ENCODE data around the gene SH3BGRL2.
A peak's percentile ranks its signal among the peaks of the same experiment; 100 is the strongest.
"Not testable (repeated sequence)": the region's sequence is repeated elsewhere in the genome, so short reads cannot be mapped to it uniquely, and the experiment has no call there.

SH3BGRL2 gene

GRCh38 chr6:79734374-79734773 lies 103.2 kb downstream of the SH3BGRL2 start:
- Histone ChIP-seq H3K36me3 (replicated peaks; ENCODE audit: low read depth, low read length) (no peaks in the 10 kb centered on the region), H3K27ac (ENCODE audit: low read length) (no peak overlapping the region), H4K20me1 (ENCODE audit: insufficient read depth, low read length) (no peaks in the 10 kb centered on the region), H3K79me2 (ENCODE audit: low read length) (no peaks in the 10 kb centered on the region), H3K27me3 (ENCODE audit: low read depth, low read length) (peaks cover 7% of the 10 kb centered on the region), H2AFZ (ENCODE audit: low read depth, low read length) (no peak overlapping the region), H3K9me3 (ENCODE audit: insufficient read depth, low read length) (no peaks in the 10 kb centered on the region), H3K4me2 (ENCODE audit: low read length) (no peak overlapping the region), H3K4me1 (ENCODE audit: low read length) (no peaks in the 10 kb centered on the region), H3K4me3 (ENCODE audit: low read length) (no peak overlapping the region), H3K9ac (ENCODE audit: low read length) (no peak overlapping the region)
- TF ChIP-seq EZH2phosphoT487 (IDR thresholded peaks at IDR 0.05; ENCODE audit: low read depth) (no peak), CTCF (IDR thresholded peaks at IDR 0.05; ENCODE audit: low read depth, low read length) (no peak)

- H3K9ac ChIP-seq (ENCODE audit: low read length) = no peak overlapping the region
- no peaks in the 10 kb centered on the region for H3K36me3 ChIP-seq (replicated peaks; ENCODE audit: low read depth, low read length)
- H3K4me3 ChIP-seq (ENCODE audit: low read length) = no peak overlapping the region
- no peaks in the 10 kb centered on the region for H3K4me1 ChIP-seq (ENCODE audit: low read length)
- H4K20me1 ChIP-seq (ENCODE audit: insufficient read depth, low read length) = no peaks in the 10 kb centered on the region
- H3K27ac ChIP-seq (ENCODE audit: low read length) = no peak overlapping the region
- TF ChIP-seq CTCF (IDR thresholded peaks at IDR 0.05; ENCODE audit: low read depth, low read length) (no peak), EZH2phosphoT487 (IDR thresholded peaks at IDR 0.05; ENCODE audit: low read depth) (no peak)
- no peaks in the 10 kb centered on the region for H3K9me3 ChIP-seq (ENCODE audit: insufficient read depth, low read length)
- no peak overlapping the region for H3K4me2 ChIP-seq (ENCODE audit: low read length)
- no peaks in the 10 kb centered on the region for H3K79me2 ChIP-seq (ENCODE audit: low read length)
- H3K27me3 ChIP-seq (ENCODE audit: low read depth, low read length) = peaks cover 7% of the 10 kb centered on the region
- no peak overlapping the region for H2AFZ ChIP-seq (ENCODE audit: low read depth, low read length)
These were observed 104.1 kb downstream of the SH3BGRL2 start for GRCh38 chr6:79735183-79735582.

- no peaks in the 10 kb centered on the region for H4K20me1 ChIP-seq (ENCODE audit: insufficient read depth, low read length)
- no peaks in the 10 kb centered on the region for H3K36me3 ChIP-seq (replicated peaks; ENCODE audit: low read depth, low read length)
- no peaks in the 10 kb centered on the region for H3K9me3 ChIP-seq (ENCODE audit: insufficient read depth, low read length)
- H3K27me3 ChIP-seq (ENCODE audit: low read depth, low read length) = no peaks in the 10 kb centered on the region
- H3K27ac ChIP-seq (ENCODE audit: low read length) = no peak overlapping the region
- H3K4me1 ChIP-seq (ENCODE audit: low read length) = peaks cover 2% of the 10 kb centered on the region; the same call in 1 of the 2 replicates
- no peak overlapping the region for H3K9ac ChIP-seq (ENCODE audit: low read length)
- TF ChIP-seq EZH2phosphoT487 (IDR thresholded peaks at IDR 0.05; ENCODE audit: low read depth) (no peak), CTCF (IDR thresholded peaks at IDR 0.05; ENCODE audit: low read depth, low read length) (no peak)
- H3K79me2 ChIP-seq (ENCODE audit: low read length) = no peaks in the 10 kb centered on the region
- H3K4me2 ChIP-seq (ENCODE audit: low read length) = no peak overlapping the region
- H2AFZ ChIP-seq (ENCODE audit: low read depth, low read length) = no peak overlapping the region
- H3K4me3 ChIP-seq (ENCODE audit: low read length) = no peak overlapping the region
These were observed 106.0 kb downstream of the SH3BGRL2 start for GRCh38 chr6:79737172-79737571.

GRCh38 chr6:79742030-79742429 lies 110.9 kb downstream of the SH3BGRL2 start:
- no peaks in the 10 kb centered on the region for H4K20me1 ChIP-seq (ENCODE audit: insufficient read depth, low read length)
- H3K27ac ChIP-seq (ENCODE audit: low read length) = no peak overlapping the region
- H3K36me3 ChIP-seq (replicated peaks; ENCODE audit: low read depth, low read length) = no peaks in the 10 kb centered on the region
- H3K27me3 ChIP-seq (ENCODE audit: low read depth, low read length) = no peaks in the 10 kb centered on the region
- H3K4me1 ChIP-seq (ENCODE audit: low read length) = peaks cover 7% of the 10 kb centered on the region; the same call in 1 of the 2 replicates
- no peak overlapping the region for H3K9ac ChIP-seq (ENCODE audit: low read length)
- no peak overlapping the region for H3K4me2 ChIP-seq (ENCODE audit: low read length)
- H3K4me3 ChIP-seq (ENCODE audit: low read length) = no peak overlapping the region
- H3K79me2 ChIP-seq (ENCODE audit: low read length) = no peaks in the 10 kb centered on the region
- H2AFZ ChIP-seq (ENCODE audit: low read depth, low read length) = no peak overlapping the region
- TF ChIP-seq EZH2phosphoT487 (IDR thresholded peaks at IDR 0.05; ENCODE audit: low read depth) = no peak
- TF ChIP-seq CTCF (IDR thresholded peaks at IDR 0.05; ENCODE audit: low read depth, low read length) = no peak
- no peaks in the 10 kb centered on the region for H3K9me3 ChIP-seq (ENCODE audit: insufficient read depth, low read length)

GRCh38 chr6:79745282-79745681 lies 114.2 kb downstream of the SH3BGRL2 start:
- not testable (repeated sequence) for H3K4me3 ChIP-seq (ENCODE audit: low read length); H3K79me2 ChIP-seq (ENCODE audit: low read length); H3K4me2 ChIP-seq (ENCODE audit: low read length); H3K9me3 ChIP-seq (ENCODE audit: insufficient read depth, low read length); H3K9ac ChIP-seq (ENCODE audit: low read length); H3K27me3 ChIP-seq (ENCODE audit: low read depth, low read length); H4K20me1 ChIP-seq (ENCODE audit: insufficient read depth, low read length); H3K4me1 ChIP-seq (ENCODE audit: low read length); H3K27ac ChIP-seq (ENCODE audit: low read length); H3K36me3 ChIP-seq (replicated peaks; ENCODE audit: low read depth, low read length); H2AFZ ChIP-seq (ENCODE audit: low read depth, low read length)

GRCh38 chr6:79746325-79746724 lies 115.2 kb downstream of the SH3BGRL2 start:
- not testable (repeated sequence) for H3K4me3 ChIP-seq (ENCODE audit: low read length); H3K27ac ChIP-seq (ENCODE audit: low read length); H3K36me3 ChIP-seq (replicated peaks; ENCODE audit: low read depth, low read length); H3K9me3 ChIP-seq (ENCODE audit: insufficient read depth, low read length); H3K9ac ChIP-seq (ENCODE audit: low read length); H3K27me3 ChIP-seq (ENCODE audit: low read depth, low read length); H3K79me2 ChIP-seq (ENCODE audit: low read length); H3K4me1 ChIP-seq (ENCODE audit: low read length); H2AFZ ChIP-seq (ENCODE audit: low read depth, low read length); H4K20me1 ChIP-seq (ENCODE audit: insufficient read depth, low read length)
- H3K4me2 ChIP-seq (ENCODE audit: low read length) = 0 out of 2 replicates have a peak overlapping the region, but pooled peaks have one; percentile 4

Data from OCI-LY3 (cell line).